Measurements from ENCODE around the gene CYP2W1.

CYP2W1 gene

GRCh38 chr7:1019255-1019785 is 36.3 kb downstream of the CYP2W1 start:
- no peak for DNase-seq (ENCODE audit: low read depth)
- H3K4me3 ChIP-seq (ENCODE audit: low read length): no peak overlapping the region
- TF ChIP-seq CTCF (conservative IDR thresholded peaks at IDR 0.05; ENCODE audit: low read depth, low read length): no peak

GRCh38 chr7:1019789-1020610 is 37.0 kb downstream of the CYP2W1 start:
- no peak for DNase-seq (ENCODE audit: low read depth)
- no peak overlapping the region for H3K4me3 ChIP-seq (ENCODE audit: low read length)
- TF ChIP-seq CTCF (conservative IDR thresholded peaks at IDR 0.05; ENCODE audit: low read depth, low read length): no peak

DNA sequence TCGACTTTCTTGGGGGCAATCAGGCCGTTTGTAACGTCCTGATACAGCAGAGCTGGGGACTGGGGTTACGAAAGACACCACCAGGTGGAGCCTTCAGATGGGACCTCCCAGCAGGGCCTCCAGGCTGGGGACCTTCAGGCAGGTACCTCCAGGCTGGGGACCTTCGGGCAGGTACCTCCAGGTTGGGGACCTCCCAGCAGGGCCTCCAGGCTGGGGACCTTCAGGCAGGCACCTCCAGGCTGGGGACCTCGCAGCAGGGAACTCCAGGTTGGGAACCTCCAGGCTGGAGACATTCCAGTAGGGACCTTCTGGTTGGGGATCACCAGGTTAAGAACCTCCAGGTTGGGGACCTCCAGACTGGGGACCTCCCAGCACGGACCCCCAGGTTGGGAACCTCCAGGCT is 37.9 kb downstream of the CYP2W1 start:
- peak; percentile 32 for TF ChIP-seq CTCF (conservative IDR thresholded peaks at IDR 0.05; ENCODE audit: low read depth, low read length)
- H3K4me3 ChIP-seq (ENCODE audit: low read length): no peak overlapping the region
- no peak for DNase-seq (ENCODE audit: low read depth)

DNA sequence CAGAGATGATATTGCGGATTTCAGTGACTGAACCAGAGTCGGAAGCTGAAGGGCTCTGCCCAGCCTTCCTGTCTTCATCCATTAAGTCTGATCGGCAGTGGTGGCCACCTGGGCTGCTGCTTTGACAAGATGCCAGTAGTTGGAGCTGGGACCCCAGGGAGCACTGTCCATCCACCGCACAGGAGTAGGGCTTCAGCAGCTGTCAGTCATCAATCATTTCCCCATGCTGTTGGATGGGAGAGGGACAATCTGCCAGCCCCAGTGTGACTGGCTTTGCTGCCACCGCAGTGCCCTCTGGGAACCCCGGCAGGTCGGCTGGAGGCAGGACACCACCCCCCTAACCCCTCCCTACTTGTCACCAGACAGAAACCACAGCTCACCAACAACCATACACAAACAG is 38.4 kb downstream of the CYP2W1 start:
- DNase-seq (ENCODE audit: low read depth): no peak
- no peak for TF ChIP-seq CTCF (conservative IDR thresholded peaks at IDR 0.05; ENCODE audit: low read depth, low read length)
- H3K4me3 ChIP-seq (ENCODE audit: low read length): no peak overlapping the region

DNA sequence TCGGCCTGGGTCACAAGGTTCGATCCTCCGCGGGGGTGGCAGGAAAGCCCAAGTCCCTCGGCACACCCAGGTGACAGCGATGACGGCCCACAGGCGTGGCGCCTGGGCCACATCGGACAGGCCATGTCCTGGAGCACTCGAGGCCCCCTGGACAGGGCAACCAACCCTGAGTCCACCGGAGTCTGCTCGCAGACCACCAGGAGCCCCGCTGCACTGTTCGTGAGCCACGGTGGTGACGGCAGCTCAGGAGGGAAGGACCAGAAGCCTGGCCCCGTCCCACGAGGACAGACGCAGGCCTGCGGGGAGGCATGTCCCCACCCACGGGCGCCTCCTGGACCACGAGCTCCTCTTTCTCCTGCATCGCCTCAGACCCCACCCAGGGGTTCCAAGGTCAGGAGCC is 39.0 kb downstream of the CYP2W1 start:
- no peak overlapping the region for H3K4me3 ChIP-seq (ENCODE audit: low read length)
- TF ChIP-seq CTCF (conservative IDR thresholded peaks at IDR 0.05; ENCODE audit: low read depth, low read length): no peak
- no peak for DNase-seq (ENCODE audit: low read depth)

DNA sequence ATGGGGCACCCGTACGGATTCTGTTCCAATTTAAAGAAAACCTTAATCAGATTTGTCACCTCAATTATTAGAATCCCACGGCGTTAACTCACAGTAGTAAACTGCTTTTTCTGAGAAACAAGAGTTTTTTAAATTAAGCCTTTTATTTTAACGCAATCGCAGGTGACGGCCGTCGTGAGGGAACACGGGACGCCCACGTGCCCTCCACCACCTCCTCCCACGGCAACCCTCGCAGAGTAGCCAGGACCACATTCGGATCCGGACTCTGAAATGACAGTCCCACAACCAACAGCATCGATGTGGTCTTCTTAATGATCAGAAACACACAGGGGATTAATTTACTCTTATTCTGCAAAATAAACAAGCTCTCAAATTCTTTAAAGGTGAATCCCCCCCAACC is 39.4 kb downstream of the CYP2W1 start:
- no peak overlapping the region for H3K4me3 ChIP-seq (ENCODE audit: low read length)
- no peak for TF ChIP-seq CTCF (conservative IDR thresholded peaks at IDR 0.05; ENCODE audit: low read depth, low read length)
- DNase-seq (ENCODE audit: low read depth): no peak
